H9 (cell line): Measurements from ENCODE around the gene SMYD2. TPM values are rescaled to one million over a fixed set of nuclear protein-coding genes. Genes with fewer than 3 reads are reported as not detected.

Experiments used
- DNase-seq: peaks from one replicate; pipeline ENCODE4 v3.0.0-alpha.2; 2017
- H2AFZ ChIP-seq: one replicate; pipeline ENCODE4 v1.6.1; 2013; ENCODE audit warnings: mild to moderate bottlenecking, low read length, control low read depth, moderate library complexity
- H2AK5ac ChIP-seq: 2 replicates; pipeline ENCODE4 v1.6.1; 2013; ENCODE audit warnings: low read length, control low read depth, mixed read lengths; ENCODE audit not compliant: insufficient read length
- H2BK120ac ChIP-seq: one replicate; pipeline ENCODE4 v1.6.1; 2013; ENCODE audit warnings: low read depth, mild to moderate bottlenecking, low read length, control low read depth, inconsistent platforms; ENCODE audit not compliant: poor library complexity, severe bottlenecking
- H2BK12ac ChIP-seq: 2 replicates; pipeline ENCODE4 v1.6.1; 2013; ENCODE audit warnings: low read length, control low read depth, mixed read lengths, low read depth; ENCODE audit not compliant: insufficient read length
- H2BK15ac ChIP-seq: 2 replicates; pipeline ENCODE4 v1.6.1; 2013; ENCODE audit warnings: low read depth, low read length, control low read depth
- H2BK20ac ChIP-seq: one replicate; pipeline ENCODE4 v1.6.1; 2013; ENCODE audit warnings: low read depth, mild to moderate bottlenecking, low read length, control low read depth, inconsistent platforms; ENCODE audit not compliant: poor library complexity, severe bottlenecking
- H2BK5ac ChIP-seq: 2 replicates; pipeline ENCODE4 v1.6.1; 2013; ENCODE audit warnings: low read length, control low read depth, mixed read lengths; ENCODE audit not compliant: insufficient read length
- H3K14ac ChIP-seq: 2 replicates; pipeline ENCODE4 v1.6.1; 2013; ENCODE audit warnings: low read length, control low read depth; ENCODE audit not compliant: insufficient read depth
- H3K18ac ChIP-seq: 2 replicates; pipeline ENCODE4 v1.6.1; 2013; ENCODE audit warnings: low read depth, mild to moderate bottlenecking, mixed read lengths, low read length, control low read depth; ENCODE audit not compliant: insufficient read length
- H3K23ac ChIP-seq: 2 replicates; pipeline ENCODE4 v1.6.1; 2013; ENCODE audit warnings: low read length, control low read depth, mixed read lengths, low read depth; ENCODE audit not compliant: insufficient read length
- H3K23me2 ChIP-seq: 2 replicates; pipeline ENCODE4 v1.6.1; 2013; ENCODE audit warnings: low read depth, mild to moderate bottlenecking, mixed read lengths, low read length, control low read depth; ENCODE audit not compliant: insufficient read length, poor library complexity, severe bottlenecking
- H3K27ac ChIP-seq: 2 replicates; pipeline ENCODE4 v1.5.1; 2013; ENCODE audit warnings: low read length, control low read depth, mixed read lengths, low read depth; ENCODE audit not compliant: insufficient read length
- H3K27me3 ChIP-seq: 2 replicates; pipeline ENCODE4 v1.6.1; 2013; ENCODE audit warnings: low read length, control low read depth, inconsistent platforms; ENCODE audit not compliant: insufficient read depth
- H3K4ac ChIP-seq: 2 replicates; pipeline ENCODE4 v1.6.1; 2013; ENCODE audit warnings: low read depth, mild to moderate bottlenecking, control low read depth, inconsistent platforms, low read length, moderate library complexity
- H3K4me1 ChIP-seq: 2 replicates; pipeline ENCODE4 v1.6.1; 2013; ENCODE audit warnings: low read length, control low read depth, inconsistent platforms; ENCODE audit not compliant: insufficient read depth
- H3K4me2 ChIP-seq: 2 replicates; pipeline ENCODE4 v1.6.1; 2013; ENCODE audit warnings: low read length, control low read depth, mixed read lengths; ENCODE audit not compliant: insufficient read length, insufficient read depth
- H3K56ac ChIP-seq: 2 replicates; pipeline ENCODE4 v1.6.1; 2013; ENCODE audit warnings: low read depth, mild to moderate bottlenecking, mixed read lengths, low read length, control low read depth; ENCODE audit not compliant: insufficient read length
- H3K79me1 ChIP-seq: 2 replicates; pipeline ENCODE4 v1.6.1; 2013; ENCODE audit warnings: low read depth, mild to moderate bottlenecking, moderate library complexity, low read length, control low read depth, inconsistent platforms; ENCODE audit not compliant: insufficient read depth, poor library complexity, severe bottlenecking
- H3K79me2 ChIP-seq: 2 replicates; pipeline ENCODE4 v1.6.1; 2013; ENCODE audit warnings: low read length, control low read depth, inconsistent platforms; ENCODE audit not compliant: insufficient read depth
- H3K9ac ChIP-seq: 2 replicates; pipeline ENCODE4 v1.6.1; 2013; ENCODE audit warnings: low read length, control low read depth, mixed read lengths; ENCODE audit not compliant: insufficient read length; ENCODE audit errors: extremely low read depth
- H3K9me3 ChIP-seq: one replicate; pipeline ENCODE4 v1.6.1; 2013; ENCODE audit warnings: low read depth, low read length, inconsistent platforms; ENCODE audit not compliant: control insufficient read depth
- H3T11ph ChIP-seq: one replicate; pipeline ENCODE4 v1.6.1; 2013; ENCODE audit warnings: mild to moderate bottlenecking, low read length, control low read depth, inconsistent platforms
- H4K20me1 ChIP-seq: one replicate; pipeline ENCODE4 v1.6.1; 2013; ENCODE audit not compliant: control insufficient read depth, insufficient read length, insufficient read depth
- H4K5ac ChIP-seq: 2 replicates; pipeline ENCODE4 v1.6.1; 2013; ENCODE audit warnings: low read depth, mild to moderate bottlenecking, mixed read lengths, low read length, control low read depth; ENCODE audit not compliant: insufficient read length
- H4K8ac ChIP-seq: replicated peaks from 2 replicates; pipeline ENCODE4 v1.6.1; 2013; ENCODE audit warnings: low read length, control low read depth, mixed read lengths, low read depth; ENCODE audit not compliant: insufficient read length
- H4K91ac ChIP-seq: 2 replicates; pipeline ENCODE4 v1.6.1; 2013; ENCODE audit warnings: low read depth, mild to moderate bottlenecking, moderate library complexity, mixed read lengths, low read length, control low read depth; ENCODE audit not compliant: insufficient read length
- H3K27ac Mint-ChIP-seq, 3 experiments: 2 replicates in 2 of 3; 3 replicates in 1 of 3; pipeline ENCODE4 v1.8.0; 2020 to 2021; ENCODE audit warnings: mixed read lengths in 3 of 3, mild to moderate bottlenecking in 1 of 3, moderate library complexity in 1 of 3
- H3K27me3 Mint-ChIP-seq: 2 replicates; pipeline ENCODE4 v1.8.0; 2021; ENCODE audit warnings: low read depth, mild to moderate bottlenecking, moderate library complexity, mixed read lengths
- H3K36me3 Mint-ChIP-seq, 3 experiments: 2 replicates in 2 of 3; 3 replicates in 1 of 3; pipeline ENCODE4 v1.8.0; 2020 to 2021; ENCODE audit warnings: low read depth in 3 of 3, mixed read lengths in 3 of 3; ENCODE audit not compliant: insufficient read depth in 1 of 3
- H3K4me1 Mint-ChIP-seq, 2 experiments: 2 replicates each; pipeline ENCODE4 v1.8.0; 2020; ENCODE audit warnings: mixed read lengths in 2 of 2
- H3K4me3 Mint-ChIP-seq, 2 experiments: 2 replicates in 1 of 2; 3 replicates in 1 of 2; pipeline ENCODE4 v1.8.0; 2020 to 2021; ENCODE audit warnings: mild to moderate bottlenecking in 2 of 2, mixed read lengths in 2 of 2, moderate library complexity in 1 of 2
- H3K9me3 Mint-ChIP-seq, 2 experiments: 2 replicates in 1 of 2; 3 replicates in 1 of 2; pipeline ENCODE4 v1.8.0; 2020; ENCODE audit warnings: mild to moderate bottlenecking in 2 of 2, mixed read lengths in 2 of 2, moderate library complexity in 1 of 2
- CTCF ChIP-seq: fragments of 200-600 bp; sonication (generic); conservative IDR thresholded peaks from 3 replicates; pipeline ENCODE4 v1.8.0; 2021; ENCODE audit warnings: antibody characterized with exemption, mild to moderate bottlenecking
- WGBS: extraction: QIAGEN DNeasy Blood & Tissue Kit; methylation state at CpG from one replicate; pipeline ENCODE4 v1.1.7; 2013; ENCODE audit warnings: missing lambda C conversion rate, low lambda C conversion rate, mixed read lengths; ENCODE audit not compliant: insufficient read length; ENCODE audit errors: extremely low coverage; 5-methylcytosine and 5-hydroxymethylcytosine counted together
- total RNA-seq: library from RNA; stranded (reverse); gene quantifications from 2 replicates; pipeline ENCODE4 v1.2.1, GENCODE V29; 2021

SMYD2 gene
- total RNA-seq, 1 experiment from 2014 or later: 10.9 TPM

GRCh38 chr1:214326406-214326805 lies 45.4 kb downstream of the SMYD2 start:
- Mint-ChIP-seq H3K4me3 (no peak overlapping the region), H3K27me3 (peaks cover 3% of the 10 kb centered on the region; the same call in 1 of the 2 replicates), H3K36me3 (no peaks in the 10 kb centered on the region; a peak in 1 of 7 replicates), H3K27ac (no peak overlapping the region; a peak in 1 of 7 replicates), H3K4me1 (peaks cover 5 to 7% of the 10 kb centered on the region in 2 experiments; a peak in 3 of 4 replicates), H3K9me3 (no peaks in the 10 kb centered on the region)
- H2BK12ac ChIP-seq: no peak overlapping the region
- no peak overlapping the region for H2BK20ac ChIP-seq
- H2BK120ac ChIP-seq: no peak overlapping the region
- no peaks in the 10 kb centered on the region for H3K79me2 ChIP-seq
- H4K20me1 ChIP-seq: no peaks in the 10 kb centered on the region
- no peak overlapping the region for H2BK5ac ChIP-seq
- H2AFZ ChIP-seq: no peak overlapping the region
- H4K91ac ChIP-seq: no peak overlapping the region
- no peak overlapping the region for H2AK5ac ChIP-seq
- H3K23ac ChIP-seq: no peak overlapping the region
- H3K27me3 ChIP-seq: no peaks in the 10 kb centered on the region; the same call in 1 of the 2 replicates
- no peaks in the 10 kb centered on the region for H3K79me1 ChIP-seq
- WGBS: no CpG with 5 or more reads among the region's 5 CpGs
- DNase-seq: no peak
- H3K23me2 ChIP-seq: no peaks in the 10 kb centered on the region
- H3K9ac ChIP-seq: no peak overlapping the region
- no peaks in the 10 kb centered on the region for H3K4me1 ChIP-seq
- H2BK15ac ChIP-seq: no peak overlapping the region
- no peak overlapping the region for H3K56ac ChIP-seq
- H3K14ac ChIP-seq: no peak overlapping the region
- no peak overlapping the region for H4K5ac ChIP-seq
- H3K4me2 ChIP-seq: no peak overlapping the region
- TF ChIP-seq CTCF: no peak
- H3T11ph ChIP-seq: no peak overlapping the region
- no peak overlapping the region for H3K18ac ChIP-seq
- no peak overlapping the region for H4K8ac ChIP-seq
- H3K27ac ChIP-seq: no peak overlapping the region
- H3K9me3 ChIP-seq: no peaks in the 10 kb centered on the region
- H3K4ac ChIP-seq: no peak overlapping the region
